Neural cell (in vitro differentiated cells): ENCODE measurements around the gene RAD51AP2. TPM values are rescaled to one million over a fixed set of nuclear protein-coding genes. Genes with fewer than 3 reads are reported as not detected.

Experiments
- H2AFZ ChIP-seq: fragments of 200-600, 300-800 bp; sonication (generic), shearing (Covaris generic); 2 replicates; pipeline ENCODE4 v1.6.0; 2014; ENCODE audit warnings: low read depth, mild to moderate bottlenecking, antibody characterized with exemption, low read length, moderate library complexity
- H3F3A ChIP-seq: fragments of 200-600 bp; shearing (Covaris generic); 2 replicates; pipeline ENCODE4 v1.6.1; 2016; ENCODE audit warnings: mild to moderate bottlenecking, moderate library complexity, mixed read lengths, antibody characterized with exemption, low read length; ENCODE audit not compliant: insufficient read depth, poor library complexity, severe bottlenecking
- H3K27ac ChIP-seq: fragments of 200-600, 300-800 bp; sonication (generic), shearing (Covaris generic); 2 replicates; pipeline ENCODE4 v1.5.1; 2014; ENCODE audit warnings: mild to moderate bottlenecking, low read length, moderate library complexity
- H3K27me3 ChIP-seq: fragments of 300-800, 200-600 bp; sonication (generic), shearing (Covaris generic); 2 replicates; pipeline ENCODE4 v1.6.0; 2014; ENCODE audit warnings: mild to moderate bottlenecking, low read depth, low read length, moderate library complexity; ENCODE audit not compliant: insufficient read depth
- H3K36me3 ChIP-seq: fragments of 300-800, 200-600 bp; sonication (generic), shearing (Covaris generic); 2 replicates; pipeline ENCODE4 v1.5.1; 2014; ENCODE audit warnings: mild to moderate bottlenecking, antibody characterized with exemption, low read length, moderate library complexity; ENCODE audit not compliant: insufficient read depth
- H3K4me2 ChIP-seq: fragments of 300-800, 200-600 bp; sonication (generic), shearing (Covaris generic); 2 replicates; pipeline ENCODE4 v1.6.0; 2014; ENCODE audit warnings: mild to moderate bottlenecking, low read length
- H3K4me3 ChIP-seq: fragments of 300-800, 200-600 bp; sonication (generic), shearing (Covaris generic); 2 replicates; pipeline ENCODE4 v1.5.1; 2014; ENCODE audit warnings: mild to moderate bottlenecking, low read length, moderate library complexity
- H3K79me2 ChIP-seq: fragments of 200-600 bp; shearing (Covaris generic); replicated peaks from 2 replicates; pipeline ENCODE4 v1.6.0; 2014; ENCODE audit warnings: mild to moderate bottlenecking, low read length, moderate library complexity; ENCODE audit not compliant: insufficient read depth
- H3K9ac ChIP-seq: fragments of 300-800, 200-600 bp; sonication (generic), shearing (Covaris generic); 2 replicates; pipeline ENCODE4 v1.6.1; 2016; ENCODE audit warnings: mild to moderate bottlenecking, low read length, mixed read lengths
- H3K9me2 ChIP-seq: fragments of 200-600 bp; shearing (Covaris generic); 2 replicates; pipeline ENCODE4 v1.6.1; 2016; ENCODE audit warnings: mild to moderate bottlenecking, low read length, mixed read lengths; ENCODE audit not compliant: insufficient read depth
- H3K9me3 ChIP-seq: fragments of 200-600, 300-800 bp; sonication (generic), shearing (Covaris generic); 2 replicates; pipeline ENCODE4 v1.6.1; 2016; ENCODE audit warnings: mild to moderate bottlenecking, mixed run types, low read length, moderate library complexity, mixed read lengths
- H4K20me1 ChIP-seq: fragments of 200-600 bp; shearing (Covaris generic); 2 replicates; pipeline ENCODE4 v1.6.1; 2016; ENCODE audit warnings: mild to moderate bottlenecking, mixed run types; ENCODE audit not compliant: insufficient read depth
- EP300 ChIP-seq: fragments of 450-650 bp; conservative IDR thresholded peaks from 2 replicates; pipeline ENCODE4 v1.6.1; 2014; ENCODE audit warnings: antibody characterized with exemption, mild to moderate bottlenecking, moderate library complexity; ENCODE audit not compliant: poor library complexity, severe bottlenecking
- EZH2 ChIP-seq: fragments of 200-600, 300-800 bp; shearing (Covaris generic), sonication (generic); IDR thresholded peaks from 2 replicates; pipeline ENCODE4 v1.6.1; 2014; ENCODE audit warnings: antibody characterized with exemption, low read length, borderline replicate concordance, mild to moderate bottlenecking; ENCODE audit not compliant: insufficient read depth, poor library complexity, severe bottlenecking
- MXI1 ChIP-seq: fragments of 450-650 bp; conservative IDR thresholded peaks from 2 replicates; pipeline ENCODE4 v1.6.1; 2014; ENCODE audit warnings: antibody characterized with exemption, mild to moderate bottlenecking; ENCODE audit not compliant: poor library complexity, severe bottlenecking
- POLR2AphosphoS5 ChIP-seq: IDR thresholded peaks from 2 replicates; pipeline ENCODE4 v1.6.1; 2012
- RAD21 ChIP-seq: fragments of 450-650 bp; conservative IDR thresholded peaks from 2 replicates; pipeline ENCODE4 v1.6.1; 2014; ENCODE audit warnings: antibody characterized with exemption, mild to moderate bottlenecking, moderate library complexity
- SMC3 ChIP-seq: fragments of 450-650 bp; conservative IDR thresholded peaks from 2 replicates; pipeline ENCODE4 v1.6.1; 2014; ENCODE audit warnings: antibody characterized with exemption, mild to moderate bottlenecking, moderate library complexity; ENCODE audit not compliant: poor library complexity
- TAF1 ChIP-seq: IDR thresholded peaks from 2 replicates; pipeline ENCODE4 v1.6.1; 2012; ENCODE audit warnings: low read depth
- polyA plus RNA-seq: library from polyadenylated mRNA; depleted of rRNA; stranded (reverse); fragments of >200 nt; gene quantifications from 2 replicates; pipeline ENCODE4 v1.2.3, GENCODE V29; 2014
- TF ChIP-seq, protein P1 (sequence below): IDR thresholded peaks from 2 replicates; pipeline ENCODE4 v1.6.1; 2012; ENCODE audit warnings: borderline replicate concordance
- TF ChIP-seq, protein P2 (sequence below): fragments of 450-650 bp; IDR thresholded peaks from 2 replicates; pipeline ENCODE4 v1.5.1; 2014; ENCODE audit warnings: antibody characterized with exemption, mild to moderate bottlenecking, moderate library complexity; ENCODE audit not compliant: poor library complexity, severe bottlenecking

Gene RAD51AP2
- polyA plus RNA-seq, 1 donor from 2014 or later, result 0.54 TPM

DNA sequence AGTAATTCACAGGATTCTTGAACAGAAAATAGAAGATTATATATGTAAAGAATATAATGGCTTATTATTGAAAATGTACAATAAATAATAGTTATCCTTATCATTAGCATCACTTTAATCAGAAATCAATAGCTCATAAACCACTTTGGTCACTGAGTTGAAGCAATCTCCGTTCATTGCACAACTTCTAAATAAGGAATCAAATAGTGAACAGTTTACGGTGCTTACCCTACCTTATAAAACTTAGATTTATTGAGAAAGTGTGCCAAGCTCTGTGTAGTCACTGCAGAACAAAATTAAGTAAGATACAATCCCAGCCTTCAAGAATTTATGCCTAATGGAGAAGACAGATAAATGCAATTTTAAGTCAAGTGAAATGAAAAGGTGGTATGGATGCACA, 29.0 kb upstream of the RAD51AP2 start:
- peaks cover under 1% of the 10 kb centered on the region for H3F3A ChIP-seq
- no peak overlapping the region for H3K27ac ChIP-seq
- no peak overlapping the region for H3K9ac ChIP-seq
- no peak overlapping the region for H3K4me3 ChIP-seq
- no peak overlapping the region for H3K4me2 ChIP-seq
- H4K20me1 ChIP-seq, result no peaks in the 10 kb centered on the region
- no peaks in the 10 kb centered on the region for H3K9me3 ChIP-seq
- peaks cover 12% of the 10 kb centered on the region for H3K79me2 ChIP-seq
- no peaks in the 10 kb centered on the region for H3K9me2 ChIP-seq
- H3K36me3 ChIP-seq, result no peaks in the 10 kb centered on the region
- no peak for TF ChIP-seq TAF1
- no peak for TF ChIP-seq POLR2AphosphoS5
- TF ChIP-seq EP300, result no peak
- TF ChIP-seq MXI1, result no peak
- TF ChIP-seq SMC3, result no peak
- H2AFZ ChIP-seq, result no peak overlapping the region
- peaks cover 32% of the 10 kb centered on the region for H3K27me3 ChIP-seq

DNA sequence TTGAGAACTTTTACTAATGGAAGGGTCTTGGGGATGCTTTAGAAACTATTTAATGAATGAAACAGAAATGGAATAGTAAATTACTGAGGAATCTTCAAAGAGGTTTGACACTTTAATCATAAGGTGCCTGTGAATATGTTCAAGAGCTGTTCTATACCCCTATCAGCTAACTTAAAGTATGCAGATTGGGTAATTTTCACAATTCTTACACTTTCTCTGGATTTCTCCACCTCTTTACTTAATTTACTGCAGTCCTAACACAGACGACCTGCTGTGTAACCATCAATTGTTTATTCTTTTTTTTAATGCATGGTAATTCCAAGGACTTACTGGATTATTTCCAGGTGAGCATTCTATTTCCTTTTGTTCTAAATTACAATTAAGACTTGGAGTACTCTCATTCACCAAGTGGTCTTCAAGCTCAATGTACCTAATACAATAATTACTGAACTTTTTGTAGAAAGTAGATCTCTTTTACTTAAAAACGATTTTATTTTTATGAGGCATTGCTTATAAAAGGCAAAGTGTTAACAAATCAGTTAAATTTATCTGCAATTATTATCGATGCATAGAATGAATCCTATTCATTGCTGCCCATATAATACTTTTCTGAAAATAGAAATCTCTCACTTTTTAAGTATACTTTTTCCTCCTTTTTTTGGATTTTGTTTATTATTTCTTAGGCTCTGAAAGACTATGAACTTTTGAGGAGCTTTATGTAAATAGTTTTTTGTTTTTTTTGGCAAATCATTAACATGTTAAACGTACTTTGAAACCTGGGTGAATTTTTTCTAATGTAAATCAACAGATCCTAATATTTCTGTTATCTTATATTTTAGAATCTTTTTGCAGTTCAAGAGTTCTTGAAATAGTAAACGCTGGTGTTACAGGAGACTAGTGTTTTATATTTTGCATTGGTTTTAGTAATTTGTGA, 27.7 kb upstream of the RAD51AP2 start:
- Histone ChIP-seq H3K27ac (no peak overlapping the region), H3K4me3 (no peak overlapping the region), H3K4me2 (no peak overlapping the region), H3F3A (peaks cover 9% of the 10 kb centered on the region), H3K9me3 (no peaks in the 10 kb centered on the region), H3K79me2 (peaks cover 12% of the 10 kb centered on the region), H3K27me3 (peaks cover 32% of the 10 kb centered on the region), H3K36me3 (no peaks in the 10 kb centered on the region), H3K9ac (no peak overlapping the region), H3K9me2 (no peaks in the 10 kb centered on the region), H4K20me1 (no peaks in the 10 kb centered on the region), H2AFZ (no peak overlapping the region)
- TF ChIP-seq POLR2AphosphoS5, result no peak
- TF ChIP-seq SMC3, result no peak
- no peak for TF ChIP-seq MXI1
- TF ChIP-seq TAF1, result no peak
- TF ChIP-seq EZH2, result no peak
- TF ChIP-seq, protein P1, sequence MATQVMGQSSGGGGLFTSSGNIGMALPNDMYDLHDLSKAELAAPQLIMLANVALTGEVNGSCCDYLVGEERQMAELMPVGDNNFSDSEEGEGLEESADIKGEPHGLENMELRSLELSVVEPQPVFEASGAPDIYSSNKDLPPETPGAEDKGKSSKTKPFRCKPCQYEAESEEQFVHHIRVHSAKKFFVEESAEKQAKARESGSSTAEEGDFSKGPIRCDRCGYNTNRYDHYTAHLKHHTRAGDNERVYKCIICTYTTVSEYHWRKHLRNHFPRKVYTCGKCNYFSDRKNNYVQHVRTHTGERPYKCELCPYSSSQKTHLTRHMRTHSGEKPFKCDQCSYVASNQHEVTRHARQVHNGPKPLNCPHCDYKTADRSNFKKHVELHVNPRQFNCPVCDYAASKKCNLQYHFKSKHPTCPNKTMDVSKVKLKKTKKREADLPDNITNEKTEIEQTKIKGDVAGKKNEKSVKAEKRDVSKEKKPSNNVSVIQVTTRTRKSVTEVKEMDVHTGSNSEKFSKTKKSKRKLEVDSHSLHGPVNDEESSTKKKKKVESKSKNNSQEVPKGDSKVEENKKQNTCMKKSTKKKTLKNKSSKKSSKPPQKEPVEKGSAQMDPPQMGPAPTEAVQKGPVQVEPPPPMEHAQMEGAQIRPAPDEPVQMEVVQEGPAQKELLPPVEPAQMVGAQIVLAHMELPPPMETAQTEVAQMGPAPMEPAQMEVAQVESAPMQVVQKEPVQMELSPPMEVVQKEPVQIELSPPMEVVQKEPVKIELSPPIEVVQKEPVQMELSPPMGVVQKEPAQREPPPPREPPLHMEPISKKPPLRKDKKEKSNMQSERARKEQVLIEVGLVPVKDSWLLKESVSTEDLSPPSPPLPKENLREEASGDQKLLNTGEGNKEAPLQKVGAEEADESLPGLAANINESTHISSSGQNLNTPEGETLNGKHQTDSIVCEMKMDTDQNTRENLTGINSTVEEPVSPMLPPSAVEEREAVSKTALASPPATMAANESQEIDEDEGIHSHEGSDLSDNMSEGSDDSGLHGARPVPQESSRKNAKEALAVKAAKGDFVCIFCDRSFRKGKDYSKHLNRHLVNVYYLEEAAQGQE, result no peak

DNA sequence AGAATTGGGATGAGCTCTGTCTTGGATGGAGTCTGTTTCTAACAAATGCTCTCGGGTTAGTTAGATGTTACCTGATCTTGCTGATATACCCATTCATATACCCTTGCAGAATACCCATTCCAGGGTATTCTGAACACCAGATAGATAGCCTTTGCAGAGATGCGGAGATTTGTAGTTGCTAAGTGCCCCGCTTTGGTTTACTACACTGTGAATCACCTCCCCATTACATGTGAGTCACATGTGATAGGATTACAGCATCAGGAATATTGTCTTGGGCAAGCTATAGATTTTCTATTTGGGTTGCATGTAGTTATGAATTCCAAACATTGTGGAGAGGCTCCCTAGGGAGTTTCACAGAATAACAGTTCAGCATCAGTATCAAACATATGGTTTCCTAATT, 26.0 kb upstream of the RAD51AP2 start:
- Histone ChIP-seq H3F3A (peaks cover 14% of the 10 kb centered on the region), H3K9me3 (no peaks in the 10 kb centered on the region), H3K27me3 (peaks cover 32% of the 10 kb centered on the region), H3K9ac (no peak overlapping the region), H3K4me2 (no peak overlapping the region), H3K9me2 (no peaks in the 10 kb centered on the region), H3K36me3 (no peaks in the 10 kb centered on the region), H3K27ac (no peak overlapping the region), H2AFZ (no peak overlapping the region), H4K20me1 (no peaks in the 10 kb centered on the region), H3K4me3 (peak overlapping the region; percentile 75), H3K79me2 (peaks cover 12% of the 10 kb centered on the region)
- TF ChIP-seq EP300 (no peak), SMC3 (no peak), EZH2 (no peak), POLR2AphosphoS5 (no peak), MXI1 (no peak), RAD21 (no peak), TAF1 (no peak)
- TF ChIP-seq, protein P1, result no peak
- TF ChIP-seq, protein P2, sequence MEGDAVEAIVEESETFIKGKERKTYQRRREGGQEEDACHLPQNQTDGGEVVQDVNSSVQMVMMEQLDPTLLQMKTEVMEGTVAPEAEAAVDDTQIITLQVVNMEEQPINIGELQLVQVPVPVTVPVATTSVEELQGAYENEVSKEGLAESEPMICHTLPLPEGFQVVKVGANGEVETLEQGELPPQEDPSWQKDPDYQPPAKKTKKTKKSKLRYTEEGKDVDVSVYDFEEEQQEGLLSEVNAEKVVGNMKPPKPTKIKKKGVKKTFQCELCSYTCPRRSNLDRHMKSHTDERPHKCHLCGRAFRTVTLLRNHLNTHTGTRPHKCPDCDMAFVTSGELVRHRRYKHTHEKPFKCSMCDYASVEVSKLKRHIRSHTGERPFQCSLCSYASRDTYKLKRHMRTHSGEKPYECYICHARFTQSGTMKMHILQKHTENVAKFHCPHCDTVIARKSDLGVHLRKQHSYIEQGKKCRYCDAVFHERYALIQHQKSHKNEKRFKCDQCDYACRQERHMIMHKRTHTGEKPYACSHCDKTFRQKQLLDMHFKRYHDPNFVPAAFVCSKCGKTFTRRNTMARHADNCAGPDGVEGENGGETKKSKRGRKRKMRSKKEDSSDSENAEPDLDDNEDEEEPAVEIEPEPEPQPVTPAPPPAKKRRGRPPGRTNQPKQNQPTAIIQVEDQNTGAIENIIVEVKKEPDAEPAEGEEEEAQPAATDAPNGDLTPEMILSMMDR, result no peak
